ENCODE results near the gene TSPAN6.

DNA sequence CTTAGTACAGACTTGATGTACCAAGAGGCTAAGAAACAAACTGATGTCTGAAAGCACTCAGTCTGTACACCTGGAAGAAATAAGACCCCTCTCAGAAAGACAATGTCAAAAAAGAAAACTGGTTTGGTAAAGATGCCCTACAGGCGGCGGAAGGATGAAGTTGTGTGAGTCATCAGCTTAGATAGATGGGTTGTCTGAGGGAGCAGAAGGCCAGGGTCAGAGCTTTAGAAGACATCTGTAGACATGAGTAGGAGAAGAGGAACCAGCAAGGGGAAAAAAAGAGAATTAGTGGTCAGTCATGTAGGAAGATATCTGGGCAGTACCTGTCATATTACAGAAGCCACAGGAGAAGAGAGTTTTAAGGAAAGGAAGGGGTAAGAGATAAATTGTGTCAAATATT lies 15.7 kb upstream of the TSPAN6 start:
- TF ChIP-seq CTCF (conservative IDR thresholded peaks at IDR 0.05 in 1 of 2, IDR thresholded peaks at IDR 0.05 in 1 of 2; ENCODE audit: low read depth in 1 of 2, low read length in 2 of 2) (no peak), EZH2 (IDR thresholded peaks at IDR 0.05; ENCODE audit: low read length, missing control alignments) (no peak)
